Activated CD8-positive, alpha-beta memory T cell treated with anti-CD3 and anti-CD28 coated beads for 4 hours (primary cell): ENCODE results near the gene CHRM4.
"Not testable (repeated sequence)": the region's sequence is repeated elsewhere in the genome, so short reads cannot be mapped to it uniquely, and the experiment has no call there.

Experiments
- DNase-seq, 2 donors: peaks; one replicate each; pipeline ENCODE4 v3.0.0-alpha.2; 2020; ENCODE audit warnings: low read depth in 2 of 2

CHRM4 gene

GRCh38 chr11:46381819-46382645, 9.5 kb downstream of the CHRM4 start:
- no peak for DNase-seq

GRCh38 chr11:46381048-46381818, 10.3 kb downstream of the CHRM4 start, which contains the start of gene MDK:
MDK (plus strand) TSS chr11:46381669; CDS start chr11:46382058, 389 bp downstream.
- DNase-seq, result no peak

- DNase-seq, result peak; percentile 27 to 30
Measured at GRCh38 chr11:46380340-46381047, 11.1 kb downstream of the CHRM4 start.

GRCh38 chr11:46379482-46380293, 11.9 kb downstream of the CHRM4 start:
- not testable (repeated sequence) for DNase-seq

GRCh38 chr11:46378811-46379481, 12.6 kb downstream of the CHRM4 start:
- no peak for DNase-seq

GRCh38 chr11:46378296-46378695, 13.3 kb downstream of the CHRM4 start:
- no peak for DNase-seq

GRCh38 chr11:46377831-46378230, 13.7 kb downstream of the CHRM4 start:
- no peak for DNase-seq

GRCh38 chr11:46377290-46377689, 14.3 kb downstream of the CHRM4 start:
- no peak for DNase-seq

- no peak for DNase-seq
Measured at GRCh38 chr11:46376258-46377050, 15.1 kb downstream of the CHRM4 start.

- no peak for DNase-seq
Measured at GRCh38 chr11:46375392-46376101, 16.0 kb downstream of the CHRM4 start.

GRCh38 chr11:46374815-46375214, 16.8 kb downstream of the CHRM4 start:
- no peak for DNase-seq

GRCh38 chr11:46373787-46374740, 17.5 kb downstream of the CHRM4 start:
- no peak for DNase-seq

- DNase-seq, result not testable (repeated sequence)
Measured at GRCh38 chr11:46372501-46372900, 19.1 kb downstream of the CHRM4 start.

GRCh38 chr11:46372086-46372485, 19.5 kb downstream of the CHRM4 start:
- no peak for DNase-seq

GRCh38 chr11:46371262-46371661, 20.3 kb downstream of the CHRM4 start:
- not testable (repeated sequence) for DNase-seq

GRCh38 chr11:46370253-46370652, 21.3 kb downstream of the CHRM4 start:
- no peak for DNase-seq

GRCh38 chr11:46369458-46370152, 22.0 kb downstream of the CHRM4 start:
- DNase-seq, result no peak

- no peak for DNase-seq
Measured at GRCh38 chr11:46367916-46368267, 23.7 kb downstream of the CHRM4 start.
